GM18526 (cell line): ENCODE results near the gene SEMA6A.

Source experiments
- POLR2A ChIP-seq: IDR thresholded peaks from 3 replicates; pipeline ENCODE4 v1.6.1; 2011; ENCODE audit not compliant: insufficient read length; ENCODE audit errors: extremely low read depth

The SEMA6A gene

DNA sequence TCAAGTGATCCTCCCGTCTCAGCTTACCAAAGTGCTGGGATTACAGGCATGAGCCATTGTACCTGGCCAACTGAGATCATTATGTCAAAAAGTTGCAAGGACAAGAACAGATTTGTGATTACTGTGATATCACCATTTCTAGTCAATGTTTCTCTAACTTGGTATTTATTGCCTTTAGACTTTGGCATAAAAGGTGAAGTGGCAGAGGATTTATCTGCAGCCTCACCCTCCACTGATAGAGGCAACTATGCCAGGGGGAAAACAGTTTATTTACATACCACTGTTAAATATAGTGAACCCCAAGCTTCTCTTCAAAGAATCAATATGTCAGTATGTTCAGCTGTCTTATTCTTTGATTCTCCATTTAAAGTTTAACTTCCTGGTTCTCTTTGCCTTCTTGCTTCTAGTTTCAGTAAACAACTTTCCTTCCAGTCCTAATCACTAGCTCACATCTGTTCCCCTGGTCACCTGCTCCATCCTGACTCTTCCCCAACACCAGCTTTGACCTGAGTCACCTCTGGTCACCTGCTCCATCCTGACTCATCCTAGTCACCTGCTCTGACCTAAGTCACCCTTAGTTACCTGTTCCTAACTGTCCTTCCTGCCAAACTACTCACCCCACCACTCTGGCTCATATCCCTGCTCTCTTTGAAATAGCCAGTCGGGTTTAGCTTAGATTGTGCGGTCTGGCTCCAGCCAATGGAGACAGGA is 29.9 kb downstream of the SEMA6A start:
- no peak for TF ChIP-seq POLR2A

DNA sequence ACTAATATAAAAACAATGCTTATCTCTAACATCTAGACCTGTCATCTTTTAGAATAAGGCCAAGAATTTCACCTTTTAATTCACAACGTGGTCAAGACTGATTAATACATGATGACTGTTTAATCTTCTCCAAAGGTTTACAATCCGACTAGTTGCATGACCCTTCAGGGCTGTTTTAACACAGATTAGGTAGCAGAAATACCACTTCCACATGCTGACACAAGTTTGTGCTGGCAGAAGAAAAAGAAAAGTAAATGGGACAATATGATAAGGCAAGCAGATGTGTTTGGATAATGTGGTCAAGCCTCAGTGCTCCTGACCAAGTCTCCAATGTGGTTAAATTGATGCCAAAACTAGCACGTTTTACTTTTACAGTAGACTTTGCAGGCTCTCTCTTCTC is 31.1 kb downstream of the SEMA6A start:
- TF ChIP-seq POLR2A, result no peak

DNA sequence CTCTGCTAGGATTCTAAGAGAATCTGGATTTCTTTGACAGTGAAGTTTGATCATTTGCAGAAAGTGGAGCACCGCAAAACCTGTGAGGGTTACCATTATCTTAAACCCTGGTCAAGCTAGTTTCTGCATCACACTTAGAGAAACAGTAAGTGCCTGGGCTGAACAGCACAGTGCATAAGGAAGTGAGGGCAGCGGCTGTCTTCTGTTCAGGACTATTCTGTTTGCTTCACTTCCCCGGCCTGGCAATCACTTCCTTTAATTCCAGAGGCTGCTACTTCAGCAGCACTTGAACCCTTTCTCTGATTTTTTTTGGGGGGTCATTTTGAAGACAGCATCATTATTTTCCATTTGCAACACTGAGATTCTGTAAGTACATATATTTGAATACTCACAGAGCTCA is 32.0 kb downstream of the SEMA6A start:
- TF ChIP-seq POLR2A, result no peak

DNA sequence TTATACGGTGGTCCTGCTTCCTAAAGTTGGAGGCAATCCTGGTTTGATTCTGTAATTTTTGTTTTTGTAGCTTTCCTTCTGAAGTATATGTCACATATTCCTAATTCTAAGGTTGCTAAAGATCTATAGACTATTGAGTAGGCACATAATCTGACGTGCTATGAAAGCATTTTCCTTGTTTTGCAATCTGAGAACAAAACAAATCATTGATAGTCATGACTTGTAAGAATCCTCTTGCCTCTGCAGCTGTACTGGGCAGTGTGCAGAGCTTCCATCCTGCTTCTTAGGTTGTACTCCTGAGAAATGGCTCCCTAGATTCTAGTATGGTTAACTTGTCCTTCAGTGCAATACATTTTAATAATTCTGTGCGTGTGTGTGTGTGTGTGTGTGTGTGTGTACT is 35.4 kb downstream of the SEMA6A start:
- TF ChIP-seq POLR2A, result no peak

GRCh38 chr5:116536316-116537083 is 38.1 kb downstream of the SEMA6A start:
- TF ChIP-seq POLR2A, result no peak

GRCh38 chr5:116534964-116535651 is 39.5 kb downstream of the SEMA6A start:
- no peak for TF ChIP-seq POLR2A

GRCh38 chr5:116532762-116533525 is 41.7 kb downstream of the SEMA6A start:
- TF ChIP-seq POLR2A, result no peak

DNA sequence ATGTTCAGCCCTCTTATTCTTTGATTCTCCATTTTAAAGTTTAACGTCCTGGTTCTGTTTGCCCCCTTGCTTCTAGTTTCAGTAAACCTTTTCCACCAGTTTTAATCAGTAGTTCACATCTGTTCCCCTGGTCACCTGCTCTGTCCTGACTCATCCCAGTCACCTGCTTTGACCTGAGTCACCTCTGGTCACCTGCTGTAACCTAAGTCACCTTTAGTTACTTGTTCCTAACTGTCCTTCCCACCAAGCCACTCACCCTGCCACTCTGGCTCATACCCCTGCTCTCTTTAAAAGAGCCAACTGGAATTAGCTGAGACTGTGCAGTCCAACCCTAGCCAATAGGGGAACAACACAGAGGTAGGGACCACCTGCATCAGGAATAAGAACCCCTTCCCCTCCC is 43.0 kb downstream of the SEMA6A start:
- no peak for TF ChIP-seq POLR2A

- no peak for TF ChIP-seq POLR2A
Measured at GRCh38 chr5:116531117-116531516, 43.5 kb downstream of the SEMA6A start.

GRCh38 chr5:116530276-116530675 is 44.3 kb downstream of the SEMA6A start:
- no peak for TF ChIP-seq POLR2A

DNA sequence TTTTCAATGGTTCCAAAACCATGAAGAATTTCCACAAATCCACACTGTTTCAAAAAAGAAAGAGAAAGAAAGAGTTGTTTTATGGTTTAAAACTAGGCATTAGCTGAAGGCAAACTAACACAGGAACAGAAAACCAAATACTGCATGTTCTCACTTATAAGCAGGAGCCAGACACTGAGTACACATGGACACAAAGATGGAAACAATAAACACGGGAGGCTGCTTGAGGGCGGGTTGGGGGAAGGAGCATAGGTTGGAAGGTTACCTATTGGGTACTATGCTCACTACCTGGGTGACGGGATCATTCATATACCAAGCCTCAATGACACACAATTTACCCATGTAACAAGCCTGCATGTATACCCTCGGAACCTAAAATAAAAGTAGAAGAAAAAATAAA is 45.0 kb downstream of the SEMA6A start:
- no peak for TF ChIP-seq POLR2A

GRCh38 chr5:116528519-116529234 is 45.9 kb downstream of the SEMA6A start:
- TF ChIP-seq POLR2A, result no peak

- TF ChIP-seq POLR2A, result no peak
Measured at GRCh38 chr5:116527582-116527981, 47.0 kb downstream of the SEMA6A start.

- no peak for TF ChIP-seq POLR2A
Measured at GRCh38 chr5:116525674-116526073, 48.9 kb downstream of the SEMA6A start.

DNA sequence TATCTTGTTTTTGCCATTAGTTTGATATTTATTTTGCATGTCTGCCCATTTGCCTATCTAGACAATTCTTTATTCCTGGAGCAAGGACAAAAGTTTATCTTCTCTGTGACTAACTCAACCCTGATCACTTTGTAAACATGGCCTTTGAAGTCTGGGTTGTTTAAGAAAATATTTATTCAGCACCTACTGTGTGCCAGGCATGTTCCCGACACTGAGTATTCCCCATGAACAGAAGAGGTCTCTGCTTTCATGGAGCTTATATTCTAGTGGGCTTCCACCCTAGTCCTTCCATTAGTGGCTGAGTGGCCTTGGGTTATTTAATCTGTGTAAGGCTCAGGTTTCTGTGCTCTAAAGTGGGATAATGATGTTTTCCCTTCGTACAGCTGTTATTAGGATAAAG is 49.7 kb downstream of the SEMA6A start:
- no peak for TF ChIP-seq POLR2A
